ENCODE data around the gene PARD3. TPM values are rescaled to one million over a fixed set of nuclear protein-coding genes. Genes with fewer than 3 reads are reported as not detected.

PARD3 gene
- total RNA-seq, 1 donor from 2014 or later, result 35.4 TPM

- peaks cover 3% of the 10 kb centered on the region for H3K4me1 ChIP-seq (ENCODE audit: insufficient read depth, low read length)
- no peaks in the 10 kb centered on the region for H3K27me3 ChIP-seq (ENCODE audit: insufficient read depth, low read length)
- no peak overlapping the region for H3K27ac ChIP-seq (ENCODE audit: low read depth, low read length)
- Mint-ChIP-seq H3K4me3 (ENCODE audit: unreplicated experiment) (no peak overlapping the region), H3K4me1 (ENCODE audit: low read depth, unreplicated experiment) (peaks cover 5% of the 10 kb centered on the region), H3K36me3 (ENCODE audit: low read depth, unreplicated experiment) (peaks cover 2% of the 10 kb centered on the region), H3K9me3 (ENCODE audit: unreplicated experiment) (no peaks in the 10 kb centered on the region), H3K27me3 (ENCODE audit: low read depth, unreplicated experiment) (no peaks in the 10 kb centered on the region), H3K27ac (ENCODE audit: unreplicated experiment) (no peak overlapping the region)
- TF ChIP-seq CTCF (IDR thresholded peaks at IDR 0.05; ENCODE audit: insufficient read depth, low read depth, low read length), result no peak
- no peak for TF ChIP-seq EZH2 (IDR thresholded peaks at IDR 0.05; ENCODE audit: insufficient read depth, low read length)
- H3K9me3 ChIP-seq (ENCODE audit: insufficient read depth, low read depth, low read length), result no peaks in the 10 kb centered on the region
- no peaks in the 10 kb centered on the region for H3K36me3 ChIP-seq (ENCODE audit: insufficient read depth, low read length)
- H2AFZ ChIP-seq (ENCODE audit: low read depth, low read length), result no peak overlapping the region
- no peak overlapping the region for H3K4me3 ChIP-seq (ENCODE audit: insufficient read depth, low read depth, low read length)
- H3K9ac ChIP-seq (ENCODE audit: low read length), result no peak overlapping the region
- H3K79me2 ChIP-seq (ENCODE audit: insufficient read depth, low read length), result no peaks in the 10 kb centered on the region
- FAIRE-seq, result no peak
- H4K20me1 ChIP-seq (ENCODE audit: insufficient read depth, low read length), result no peaks in the 10 kb centered on the region
- no peak for DNase-seq (ENCODE audit: low read depth)
- no peak overlapping the region for H3K4me2 ChIP-seq (ENCODE audit: low read length)
These were observed 646.7 kb downstream of the PARD3 start for GRCh38 chr10:34168439-34168838.

DNA sequence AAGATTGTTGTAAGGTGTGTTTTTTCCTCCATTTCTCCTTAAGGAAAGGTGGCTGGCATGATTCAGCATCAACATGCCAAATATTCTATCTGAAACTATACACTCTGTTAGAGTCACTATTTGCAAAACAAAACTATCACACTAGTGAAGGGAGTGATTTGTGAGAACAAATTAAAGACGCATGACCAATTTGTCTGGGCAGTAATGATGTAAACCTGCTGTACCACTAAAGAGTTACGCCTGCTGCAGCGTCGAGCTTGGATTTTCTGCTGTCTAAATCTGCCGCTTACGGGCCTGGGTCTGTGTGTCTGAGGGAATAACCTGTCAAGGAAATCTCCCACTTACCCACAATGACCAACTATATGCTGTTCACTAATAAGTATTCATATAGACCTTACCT lies 648.3 kb downstream of the PARD3 start:
- Mint-ChIP-seq H3K4me3 (ENCODE audit: unreplicated experiment) (no peak overlapping the region), H3K27ac (ENCODE audit: unreplicated experiment) (no peak overlapping the region)
- no peak for DNase-seq (ENCODE audit: low read depth)

More for the DNA sequence above, 648.3 kb downstream of the PARD3 start:
- H4K20me1 ChIP-seq (ENCODE audit: insufficient read depth, low read length), result no peaks in the 10 kb centered on the region
- Mint-ChIP-seq H3K9me3 (ENCODE audit: unreplicated experiment) (no peaks in the 10 kb centered on the region), H3K27me3 (ENCODE audit: low read depth, unreplicated experiment) (no peaks in the 10 kb centered on the region), H3K4me1 (ENCODE audit: low read depth, unreplicated experiment) (peaks cover 6% of the 10 kb centered on the region), H3K36me3 (ENCODE audit: low read depth, unreplicated experiment) (peaks cover 4% of the 10 kb centered on the region)
- no peaks in the 10 kb centered on the region for H3K36me3 ChIP-seq (ENCODE audit: insufficient read depth, low read length)
- H2AFZ ChIP-seq (ENCODE audit: low read depth, low read length), result no peak overlapping the region
- no peak for TF ChIP-seq EZH2 (IDR thresholded peaks at IDR 0.05; ENCODE audit: insufficient read depth, low read length)
- TF ChIP-seq CTCF (IDR thresholded peaks at IDR 0.05; ENCODE audit: insufficient read depth, low read depth, low read length), result no peak
- H3K4me3 ChIP-seq (ENCODE audit: insufficient read depth, low read depth, low read length), result no peak overlapping the region
- H3K9me3 ChIP-seq (ENCODE audit: insufficient read depth, low read depth, low read length), result no peaks in the 10 kb centered on the region
- no peaks in the 10 kb centered on the region for H3K27me3 ChIP-seq (ENCODE audit: insufficient read depth, low read length)
- H3K27ac ChIP-seq (ENCODE audit: low read depth, low read length), result no peak overlapping the region
- no peak overlapping the region for H3K4me2 ChIP-seq (ENCODE audit: low read length)
- no peak overlapping the region for H3K9ac ChIP-seq (ENCODE audit: low read length)
- H3K4me1 ChIP-seq (ENCODE audit: insufficient read depth, low read length), result no peaks in the 10 kb centered on the region
- FAIRE-seq, result no peak
- no peaks in the 10 kb centered on the region for H3K79me2 ChIP-seq (ENCODE audit: insufficient read depth, low read length)

All from astrocyte (in vitro differentiated cells and primary cell).